ENCODE results near the gene CAMTA1.

Gene CAMTA1

GRCh38 chr1:7333094-7333493, 547.8 kb downstream of the CAMTA1 start:
- DNase-seq = peak; percentile 35

DNA sequence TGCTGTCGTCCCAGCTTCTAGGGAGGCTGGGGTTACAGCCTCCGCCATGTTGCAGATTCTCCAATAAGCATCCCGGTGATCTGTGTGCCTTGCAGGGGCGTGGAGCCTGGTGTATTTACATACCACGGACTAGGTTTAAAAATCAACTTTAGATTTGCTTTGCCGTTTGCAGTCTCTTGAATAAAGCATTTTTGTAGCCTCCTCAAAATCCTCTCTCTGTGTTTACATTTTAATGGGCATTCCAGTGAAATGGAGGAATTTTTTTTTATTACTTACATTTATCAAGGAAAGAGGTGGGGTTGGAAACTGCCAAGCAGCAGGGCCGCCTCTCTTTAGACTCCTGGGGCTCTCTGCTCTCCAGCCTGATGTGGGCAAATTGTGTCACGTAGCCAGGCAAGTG, 548.4 kb downstream of the CAMTA1 start:
- peak; percentile 34 for DNase-seq

DNA sequence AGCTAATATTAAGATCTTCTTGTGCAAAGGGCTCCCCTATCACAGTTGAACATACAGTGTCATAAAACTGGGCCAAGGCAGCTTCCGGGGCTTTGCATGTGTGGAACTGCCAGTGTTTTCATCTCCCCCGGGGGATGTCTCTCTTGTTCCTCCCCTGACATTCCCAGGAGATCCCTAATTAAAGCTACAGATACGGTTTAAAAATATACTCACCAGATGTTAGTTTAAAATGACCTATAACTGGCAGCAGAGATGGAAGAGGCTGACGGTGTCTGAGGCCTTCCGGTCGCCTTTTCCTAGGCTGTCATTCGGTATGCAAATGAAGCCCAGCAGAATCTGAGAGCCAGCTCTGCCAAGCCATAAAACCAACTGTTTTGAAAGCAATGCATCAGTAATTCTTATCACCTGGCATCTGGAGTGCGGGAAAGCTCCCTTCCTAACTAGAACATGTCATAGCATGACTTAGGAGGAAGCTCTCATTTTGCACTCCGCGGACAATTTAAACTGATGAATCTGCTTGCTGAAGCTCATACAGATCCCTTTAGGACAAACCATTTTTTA, 549.3 kb downstream of the CAMTA1 start:
- no peak for DNase-seq

GRCh38 chr1:7335224-7335879, 550.1 kb downstream of the CAMTA1 start:
- no peak for DNase-seq

- DNase-seq = no peak
Observed at GRCh38 chr1:7338439-7338838, 553.2 kb downstream of the CAMTA1 start.

- DNase-seq = no peak
Observed at GRCh38 chr1:7339014-7339413, 553.8 kb downstream of the CAMTA1 start.

GRCh38 chr1:7339953-7340352, 554.7 kb downstream of the CAMTA1 start:
- no peak for DNase-seq

GRCh38 chr1:7341145-7341905, 556.1 kb downstream of the CAMTA1 start:
- DNase-seq = no peak

DNA sequence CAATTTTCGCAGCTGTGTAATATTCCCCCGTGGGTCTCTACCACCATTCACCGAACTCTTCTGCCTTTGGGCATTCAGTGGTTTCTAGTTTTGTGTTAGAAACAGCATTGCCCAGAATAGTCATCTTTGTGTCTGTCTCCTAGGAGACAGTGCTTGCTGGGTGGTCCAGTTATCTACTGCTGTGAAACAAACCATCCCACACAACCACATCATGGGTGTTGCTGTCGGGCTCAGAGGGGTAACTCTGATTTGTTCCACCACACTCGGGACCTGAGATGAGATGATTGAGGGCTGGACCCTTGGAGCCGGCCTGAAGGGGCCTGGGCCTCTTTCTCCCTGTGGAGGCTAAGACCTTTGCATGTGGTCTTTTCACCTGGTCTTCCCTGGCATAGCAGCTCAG, 558.6 kb downstream of the CAMTA1 start:
- no peak for DNase-seq

- DNase-seq = no peak
Observed at GRCh38 chr1:7344299-7344698, 559.0 kb downstream of the CAMTA1 start.

DNA sequence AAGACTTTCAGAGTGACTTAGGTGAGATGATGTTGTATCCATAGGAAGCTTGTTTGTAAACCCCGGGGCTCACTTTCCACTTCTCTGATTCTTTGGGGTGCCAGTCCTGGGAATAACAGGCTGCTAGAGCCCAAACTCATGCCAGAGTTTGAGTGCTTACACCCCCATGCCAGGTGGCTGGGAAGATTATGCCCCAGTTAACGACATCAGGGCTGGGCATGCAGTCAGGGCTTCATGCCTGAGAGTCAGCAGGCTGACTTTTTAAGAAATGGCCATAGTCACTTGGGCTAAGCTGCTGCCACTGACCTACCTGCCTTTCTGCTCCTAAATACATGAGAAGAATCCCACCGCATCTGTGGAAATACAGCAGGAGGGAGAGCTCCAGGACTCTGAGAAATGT, 560.3 kb downstream of the CAMTA1 start:
- DNase-seq = no peak

- DNase-seq = no peak
Observed at GRCh38 chr1:7346070-7346596, 560.9 kb downstream of the CAMTA1 start.

DNA sequence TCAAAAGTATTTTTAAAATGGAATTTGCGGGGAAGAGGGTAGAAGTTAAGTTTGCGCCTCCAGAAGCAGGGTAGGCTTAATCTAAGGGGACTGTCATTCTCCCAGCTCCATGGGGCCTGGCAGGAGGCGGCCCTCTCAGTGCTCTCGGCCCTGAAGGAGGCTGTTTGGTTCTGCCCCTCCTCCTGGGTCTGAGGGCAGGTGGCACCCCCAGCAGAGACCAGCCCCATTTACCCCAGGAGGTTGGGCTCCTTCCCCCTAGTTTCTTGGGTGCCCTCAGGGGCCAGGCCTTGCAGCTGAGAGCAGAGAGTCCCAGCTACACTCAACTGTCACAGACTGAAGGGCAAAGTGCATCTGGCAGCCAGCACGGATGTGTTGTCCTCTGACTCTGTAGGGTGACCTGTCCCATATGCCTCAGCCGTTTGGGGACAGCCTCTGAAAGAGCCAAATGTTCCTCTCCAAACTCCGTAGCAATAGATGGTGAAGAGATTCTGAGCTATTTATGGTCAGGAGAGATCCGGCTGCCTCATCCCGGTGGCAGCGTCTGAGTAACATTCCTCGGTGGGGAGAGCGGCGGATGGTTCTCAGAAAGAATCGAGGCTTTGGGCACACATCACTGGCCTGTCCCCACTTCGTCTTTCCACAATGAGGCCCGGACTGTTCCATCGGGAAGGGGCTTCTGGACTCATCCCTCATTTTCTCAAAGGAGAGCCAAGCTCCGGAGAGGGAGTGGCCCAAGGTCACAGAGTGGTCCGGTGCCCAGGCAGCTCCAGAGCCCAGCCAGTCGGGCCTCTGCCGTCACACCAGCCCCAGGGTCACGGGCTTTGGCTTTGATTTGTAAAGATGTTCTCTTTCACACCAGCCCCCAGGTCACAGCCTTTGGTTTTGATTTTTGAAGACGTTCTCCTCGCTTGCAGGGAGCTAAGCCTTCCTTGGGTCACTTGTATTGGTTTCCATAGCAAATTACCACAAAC, 561.6 kb downstream of the CAMTA1 start:
- DNase-seq = no peak

DNA sequence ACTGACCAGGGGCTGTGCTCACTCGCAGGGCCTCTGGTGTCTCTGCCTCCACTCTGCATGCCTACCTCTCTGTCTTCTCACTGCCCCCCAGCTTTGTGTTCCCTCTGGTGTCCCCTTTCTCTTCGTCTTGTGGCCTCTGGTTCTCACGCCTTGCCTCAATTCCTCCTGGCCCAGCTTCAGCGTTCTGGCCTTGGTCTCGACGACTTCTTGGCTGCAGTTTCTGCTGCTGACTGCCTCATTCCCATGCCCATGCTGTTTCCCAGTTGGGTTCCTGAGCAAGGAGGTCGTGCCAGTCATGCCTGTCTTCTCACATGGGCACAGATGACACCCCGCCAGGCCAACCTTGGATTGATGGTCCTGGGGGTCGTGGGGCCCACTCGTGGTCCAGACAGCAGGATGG, 562.8 kb downstream of the CAMTA1 start:
- DNase-seq = no peak

- no peak for DNase-seq
Observed at GRCh38 chr1:7348580-7348979, 563.3 kb downstream of the CAMTA1 start.

DNA sequence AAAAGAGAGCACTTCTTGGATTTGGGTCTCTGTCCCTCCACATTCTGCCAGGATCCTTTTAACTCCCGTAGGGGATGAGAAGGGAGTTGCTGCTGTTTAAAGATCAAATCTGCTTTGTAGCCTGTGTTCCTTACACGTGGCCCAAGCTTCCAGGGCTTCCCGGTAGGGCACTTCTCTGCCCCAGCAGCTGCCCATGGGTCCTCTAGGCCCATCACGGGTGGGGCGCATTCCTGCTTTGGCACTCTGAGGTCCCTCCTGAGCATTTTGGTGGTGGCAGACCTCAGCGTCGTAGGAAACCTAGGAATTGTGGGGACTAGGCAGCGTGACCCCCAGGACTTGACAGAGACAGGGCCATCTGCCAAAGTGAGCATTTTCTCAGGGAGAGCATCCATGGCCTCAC, 565.5 kb downstream of the CAMTA1 start:
- DNase-seq = no peak

DNA sequence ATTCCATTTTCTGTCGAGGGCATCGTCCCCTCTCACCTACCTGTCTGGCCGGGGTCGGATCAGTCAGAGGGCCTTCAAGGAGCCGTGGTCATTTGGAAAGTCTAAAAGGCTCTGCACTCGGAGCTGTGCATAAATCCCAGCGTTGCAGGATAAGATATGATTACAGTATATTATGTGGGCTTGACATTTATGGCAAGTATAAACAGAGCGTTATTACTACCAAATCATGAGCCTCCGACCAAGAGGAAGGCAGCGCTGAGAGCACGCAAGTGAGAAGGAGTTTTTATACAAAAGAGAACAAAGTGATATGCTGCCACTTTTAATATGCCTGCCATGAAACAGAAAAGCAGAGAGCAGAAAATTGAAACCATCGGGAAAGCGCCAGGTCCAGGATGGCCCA, 566.4 kb downstream of the CAMTA1 start:
- DNase-seq = no peak

DNA sequence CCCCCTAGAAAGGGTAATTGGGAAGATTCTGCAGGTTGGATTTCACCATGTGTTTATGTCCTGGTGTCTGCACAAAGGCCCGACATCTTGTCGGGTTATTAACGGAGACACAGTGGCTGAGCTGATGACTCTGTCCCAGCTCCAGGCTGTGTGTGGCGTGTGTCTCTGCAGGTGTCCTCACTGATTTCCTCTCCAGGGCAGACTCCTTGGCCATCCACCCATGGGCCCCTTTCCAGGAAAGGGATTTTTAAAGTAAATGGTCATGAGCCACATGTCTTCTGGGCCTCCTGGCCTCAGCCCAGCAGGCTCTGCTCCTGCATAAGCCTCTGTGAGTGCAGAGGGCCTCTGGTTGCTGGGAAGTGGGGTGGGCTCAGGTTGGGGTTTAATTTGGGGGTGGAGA, 567.1 kb downstream of the CAMTA1 start:
- no peak for DNase-seq

DNA sequence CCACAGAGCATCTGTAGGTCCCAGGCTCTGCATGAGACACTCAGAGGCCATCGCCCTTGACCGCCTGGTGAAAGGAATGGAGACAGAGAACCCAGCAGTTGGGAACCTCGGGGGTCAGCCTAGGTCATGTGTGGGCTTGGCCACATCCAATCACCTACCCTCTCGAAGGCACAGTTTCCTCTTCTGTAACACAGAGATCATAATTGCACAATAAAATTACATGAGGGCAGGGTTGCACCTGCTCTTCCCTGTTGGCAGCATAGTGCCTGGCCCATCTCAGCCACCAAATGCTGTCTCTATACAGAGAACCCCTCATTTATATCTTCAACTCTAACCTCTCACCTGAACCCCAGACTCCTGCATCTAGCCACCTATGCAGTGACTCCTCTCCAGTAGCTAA, 567.7 kb downstream of the CAMTA1 start:
- DNase-seq = no peak

GRCh38 chr1:7355646-7356045, 570.4 kb downstream of the CAMTA1 start:
- no peak for DNase-seq

GRCh38 chr1:7356079-7356478, 570.8 kb downstream of the CAMTA1 start:
- no peak for DNase-seq

- no peak for DNase-seq
Observed at GRCh38 chr1:7358425-7358824, 573.2 kb downstream of the CAMTA1 start.

DNA sequence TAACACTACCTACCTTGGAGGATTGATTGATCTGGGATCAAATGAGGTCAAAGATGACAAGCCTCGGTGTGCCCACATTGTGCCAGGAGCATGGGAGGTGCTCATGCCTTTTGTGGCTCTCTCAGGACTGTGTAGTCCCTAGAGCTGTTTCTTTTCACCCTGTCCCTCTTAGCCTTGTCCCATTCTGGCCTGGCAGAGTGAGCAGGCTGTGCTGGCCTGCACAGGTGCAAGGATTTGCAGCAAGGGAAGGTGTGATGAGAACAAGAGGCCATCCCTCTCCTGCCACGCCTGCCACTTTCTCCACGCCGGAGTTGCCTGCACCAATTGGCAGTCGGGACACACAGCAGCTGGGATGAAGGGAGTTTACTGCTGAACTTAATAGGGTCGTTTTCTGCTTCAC, 575.3 kb downstream of the CAMTA1 start:
- no peak for DNase-seq
